AG20443 (cell line): ENCODE results near the gene DGKG.
A peak's percentile ranks its signal among the peaks of the same experiment; 100 is the strongest.

Source experiments
- DNase-seq: peaks from one replicate; pipeline ENCODE4 v3.0.0; 2012; ENCODE audit warnings: low spot score, mixed read lengths

Gene DGKG

GRCh38 chr3:186241910-186242821 lies 119.9 kb downstream of the DGKG start:
- DNase-seq = peak; percentile 37

- DNase-seq = no peak
Observed at GRCh38 chr3:186239321-186239720, 122.7 kb downstream of the DGKG start.

- DNase-seq = no peak
Observed at GRCh38 chr3:186237915-186238314, 124.1 kb downstream of the DGKG start.

GRCh38 chr3:186236357-186237020 lies 125.5 kb downstream of the DGKG start:
- DNase-seq = no peak

GRCh38 chr3:186235554-186235953 lies 126.5 kb downstream of the DGKG start:
- DNase-seq = no peak

- no peak for DNase-seq
Observed at GRCh38 chr3:186234152-186234551, 127.9 kb downstream of the DGKG start.

- DNase-seq = no peak
Observed at GRCh38 chr3:186226482-186226881, 135.6 kb downstream of the DGKG start.

GRCh38 chr3:186225603-186226002 lies 136.4 kb downstream of the DGKG start:
- no peak for DNase-seq

GRCh38 chr3:186224041-186224610 lies 137.9 kb downstream of the DGKG start:
- DNase-seq = no peak

GRCh38 chr3:186223476-186223875 lies 138.6 kb downstream of the DGKG start:
- no peak for DNase-seq

GRCh38 chr3:186221760-186222378 lies 140.2 kb downstream of the DGKG start:
- DNase-seq = no peak

GRCh38 chr3:186220911-186221645 lies 141.0 kb downstream of the DGKG start:
- no peak for DNase-seq

GRCh38 chr3:186220365-186220764 lies 141.7 kb downstream of the DGKG start:
- no peak for DNase-seq

- no peak for DNase-seq
Observed at GRCh38 chr3:186219211-186219638, 142.8 kb downstream of the DGKG start.

- no peak for DNase-seq
Observed at GRCh38 chr3:186218421-186218820, 143.6 kb downstream of the DGKG start.

GRCh38 chr3:186217820-186218164 lies 144.2 kb downstream of the DGKG start:
- DNase-seq = no peak

GRCh38 chr3:186216900-186217819 lies 144.9 kb downstream of the DGKG start:
- DNase-seq = no peak

GRCh38 chr3:186214670-186215069 lies 147.4 kb downstream of the DGKG start:
- no peak for DNase-seq

- no peak for DNase-seq
Observed at GRCh38 chr3:186213946-186214345, 148.1 kb downstream of the DGKG start.

GRCh38 chr3:186212611-186213010 lies 149.4 kb downstream of the DGKG start:
- DNase-seq = no peak
